Liver (tissue), 9 donors: Measurements from ENCODE around the gene C3orf70. TPM values are rescaled to one million over a fixed set of nuclear protein-coding genes. Genes with fewer than 3 reads are reported as not detected.

Experiments
- DNase-seq: peaks from one replicate; pipeline ENCODE4 v3.0.0-alpha.2; 2017; ENCODE audit warnings: low spot score
- H3K27ac ChIP-seq, 2 donors: one replicate each; pipeline ENCODE4 v1.7.0; 2013; ENCODE audit warnings: inconsistent platforms in 2 of 2, low read length in 2 of 2, control low read depth in 1 of 2, low read depth in 1 of 2, mild to moderate bottlenecking in 1 of 2
- H3K27me3 ChIP-seq, 4 donors: one replicate each; pipeline versions ENCODE4 v1.6.1 to v1.7.0; 2013; ENCODE audit warnings: low read length in 3 of 4, inconsistent platforms in 1 of 4, mild to moderate bottlenecking in 1 of 4, moderate library complexity in 1 of 4; ENCODE audit not compliant: control insufficient read depth in 4 of 4, insufficient read depth in 4 of 4
- H3K36me3 ChIP-seq, 4 donors: one replicate each; pipeline versions ENCODE4 v1.6.1 to v1.7.0; 2013; ENCODE audit warnings: low read length in 3 of 4, mild to moderate bottlenecking in 3 of 4, low read depth in 1 of 4, moderate library complexity in 1 of 4; ENCODE audit not compliant: control insufficient read depth in 4 of 4, insufficient read depth in 3 of 4
- H3K4me1 ChIP-seq, 4 donors: one replicate each; pipeline versions ENCODE4 v1.6.1 to v1.7.0; 2013; ENCODE audit warnings: low read length in 3 of 4, mild to moderate bottlenecking in 3 of 4, moderate library complexity in 1 of 4; ENCODE audit not compliant: control insufficient read depth in 4 of 4, insufficient read depth in 4 of 4
- H3K4me3 ChIP-seq, 3 donors: one replicate each; pipeline versions ENCODE4 v1.6.1 to v1.7.0; 2013; ENCODE audit warnings: low read length in 3 of 3, control low read depth in 1 of 3, low read depth in 1 of 3, mild to moderate bottlenecking in 1 of 3
- H3K9ac ChIP-seq, 2 donors: one replicate each; pipeline ENCODE4 v1.7.0; 2013; ENCODE audit warnings: low read length in 2 of 2, mild to moderate bottlenecking in 2 of 2, moderate library complexity in 2 of 2, control low read depth in 1 of 2, low read depth in 1 of 2
- H3K9me3 ChIP-seq, 4 donors: one replicate each; pipeline versions ENCODE4 v1.6.1 to v1.7.0; 2013; ENCODE audit warnings: low read length in 3 of 4; ENCODE audit not compliant: control insufficient read depth in 4 of 4
- ATF3 ChIP-seq: IDR thresholded peaks from 2 replicates; pipeline ENCODE4 v1.6.1; 2016; ENCODE audit warnings: antibody characterized with exemption
- EGR1 ChIP-seq, 2 donors: IDR thresholded peaks; 2 replicates each; pipeline ENCODE4 v1.6.1; 2016 to 2018; ENCODE audit warnings: antibody characterized with exemption in 2 of 2, low read depth in 2 of 2
- FOXA1 ChIP-seq: IDR thresholded peaks from 2 replicates; pipeline ENCODE4 v1.6.1; 2016; ENCODE audit warnings: antibody characterized with exemption
- GABPA ChIP-seq, 2 donors: IDR thresholded peaks in 1 of 2; conservative IDR thresholded peaks in 1 of 2; 2 replicates each; pipeline ENCODE4 v1.6.1; 2016; ENCODE audit warnings: antibody characterized with exemption in 2 of 2, mild to moderate bottlenecking in 1 of 2, moderate library complexity in 1 of 2
- HNF4A ChIP-seq, 2 donors: conservative IDR thresholded peaks; 2 replicates each; pipeline ENCODE4 v1.6.1; 2016; ENCODE audit warnings: antibody characterized with exemption in 2 of 2, mild to moderate bottlenecking in 2 of 2
- HNF4G ChIP-seq: IDR thresholded peaks from 2 replicates; pipeline ENCODE4 v1.6.1; 2016; ENCODE audit warnings: antibody characterized with exemption
- JUND ChIP-seq, 2 donors: IDR thresholded peaks; 2 replicates each; pipeline ENCODE4 v1.6.1; 2016; ENCODE audit warnings: antibody characterized with exemption in 2 of 2
- MAX ChIP-seq: IDR thresholded peaks from 2 replicates; pipeline ENCODE4 v1.6.1; 2016; ENCODE audit warnings: antibody characterized with exemption
- NR2F2 ChIP-seq: IDR thresholded peaks from 2 replicates; pipeline ENCODE4 v1.6.1; 2016; ENCODE audit warnings: antibody characterized with exemption
- RAD21 ChIP-seq, 2 donors: IDR thresholded peaks; 2 replicates each; pipeline ENCODE4 v1.6.1; 2016; ENCODE audit warnings: antibody characterized with exemption in 2 of 2, mild to moderate bottlenecking in 2 of 2
- REST ChIP-seq: IDR thresholded peaks from 2 replicates; pipeline ENCODE4 v1.6.1; 2016; ENCODE audit warnings: antibody characterized with exemption, mild to moderate bottlenecking
- SP1 ChIP-seq: IDR thresholded peaks from 2 replicates; pipeline ENCODE4 v1.6.1; 2018; ENCODE audit warnings: antibody characterized with exemption, mild to moderate bottlenecking
- YY1 ChIP-seq: IDR thresholded peaks from 2 replicates; pipeline ENCODE4 v1.6.1; 2016; ENCODE audit warnings: antibody characterized with exemption, mild to moderate bottlenecking
- ZBTB33 ChIP-seq: IDR thresholded peaks from 2 replicates; pipeline ENCODE4 v1.6.1; 2016; ENCODE audit warnings: antibody characterized with exemption
- WGBS: extraction: QIAGEN DNeasy Blood & Tissue Kit; methylation state at CpG from one replicate; pipeline ENCODE4 v1.1.7; 2013; 5-methylcytosine and 5-hydroxymethylcytosine counted together
- polyA plus RNA-seq, 2 donors: library from polyadenylated mRNA; stranded (reverse) in 1 of 2; unstranded in 1 of 2; fragments of 200-250 nt in 1 of 2; fragments of >200 nt in 1 of 2; fragmentation: Nextera tagmentation in 1 of 2; extraction: Ambion mirVana in 1 of 2; gene quantifications; one replicate each; pipeline versions ENCODE4 v1.2.1 to v1.2.3, GENCODE V29; 2013 to 2015
- total RNA-seq, 2 donors: library from RNA; depleted of rRNA; stranded (reverse); fragments of >200 nt; gene quantifications; one replicate each; pipeline ENCODE4 v1.2.3, GENCODE V29; 2014
- donor health status: healthy.
- donor health status: healthy.
- donor health status: healthy.
- donor health status: healthy.
- donor health status: healthy.

C3orf70 gene
- total and polyA plus RNA-seq, 4 donors: 0.15 to 0.79 (median 0.41) TPM

GRCh38 chr3:185162634-185163033 lies 9.8 kb upstream of the C3orf70 start:
- DNase-seq: no peak
- no peak for TF ChIP-seq SP1
- TF ChIP-seq HNF4A (conservative IDR thresholded peaks at IDR 0.05): no peak
- no peak for TF ChIP-seq RAD21 (IDR thresholded peaks at IDR 0.05)
- no peak for TF ChIP-seq ZBTB33
- TF ChIP-seq HNF4G: no peak
- no peak for TF ChIP-seq REST
- no peak for TF ChIP-seq MAX
- H3K9me3 ChIP-seq: no peaks in the 10 kb centered on the region
- H3K4me1 ChIP-seq: no peaks in the 10 kb centered on the region
- H3K4me3 ChIP-seq: no peak overlapping the region
- no peak overlapping the region for H3K27ac ChIP-seq
- no peak overlapping the region for H3K9ac ChIP-seq
- no peaks in the 10 kb centered on the region for H3K36me3 ChIP-seq
- 83% methylated on average over 8 of the region's 8 CpGs for WGBS
- peaks cover 0 to 2% (median under 1%) of the 10 kb centered on the region in 4 donors for H3K27me3 ChIP-seq

GRCh38 chr3:185161761-185162160 lies 8.9 kb upstream of the C3orf70 start:
- no peaks in the 10 kb centered on the region for H3K9me3 ChIP-seq
- WGBS: 78% methylated on average over 5 of the region's 5 CpGs
- H3K4me3 ChIP-seq: no peak overlapping the region
- no peak for DNase-seq
- peaks cover 0 to 2% (median under 1%) of the 10 kb centered on the region in 4 donors for H3K27me3 ChIP-seq
- no peak overlapping the region for H3K9ac ChIP-seq
- TF ChIP-seq HNF4G (no peak), REST (no peak), GABPA (IDR thresholded peaks at IDR 0.05 in 1 of 2, conservative IDR thresholded peaks at IDR 0.05 in 1 of 2) (no peak), FOXA1 (no peak), NR2F2 (no peak), YY1 (no peak), SP1 (no peak), MAX (no peak), ATF3 (no peak), JUND (IDR thresholded peaks at IDR 0.05) (no peak), EGR1 (IDR thresholded peaks at IDR 0.05; ENCODE audit: low read depth in 2 of 2) (no peak)
- H3K4me1 ChIP-seq: no peaks in the 10 kb centered on the region
- no peaks in the 10 kb centered on the region for H3K36me3 ChIP-seq
- no peak overlapping the region for H3K27ac ChIP-seq
